Measurements from ENCODE around the gene METRNL. TPM values are rescaled to one million over a fixed set of nuclear protein-coding genes. Genes with fewer than 3 reads are reported as not detected.

The METRNL gene
- total RNA-seq, 2 donors from 2014 or later: 141 to 180 TPM

DNA sequence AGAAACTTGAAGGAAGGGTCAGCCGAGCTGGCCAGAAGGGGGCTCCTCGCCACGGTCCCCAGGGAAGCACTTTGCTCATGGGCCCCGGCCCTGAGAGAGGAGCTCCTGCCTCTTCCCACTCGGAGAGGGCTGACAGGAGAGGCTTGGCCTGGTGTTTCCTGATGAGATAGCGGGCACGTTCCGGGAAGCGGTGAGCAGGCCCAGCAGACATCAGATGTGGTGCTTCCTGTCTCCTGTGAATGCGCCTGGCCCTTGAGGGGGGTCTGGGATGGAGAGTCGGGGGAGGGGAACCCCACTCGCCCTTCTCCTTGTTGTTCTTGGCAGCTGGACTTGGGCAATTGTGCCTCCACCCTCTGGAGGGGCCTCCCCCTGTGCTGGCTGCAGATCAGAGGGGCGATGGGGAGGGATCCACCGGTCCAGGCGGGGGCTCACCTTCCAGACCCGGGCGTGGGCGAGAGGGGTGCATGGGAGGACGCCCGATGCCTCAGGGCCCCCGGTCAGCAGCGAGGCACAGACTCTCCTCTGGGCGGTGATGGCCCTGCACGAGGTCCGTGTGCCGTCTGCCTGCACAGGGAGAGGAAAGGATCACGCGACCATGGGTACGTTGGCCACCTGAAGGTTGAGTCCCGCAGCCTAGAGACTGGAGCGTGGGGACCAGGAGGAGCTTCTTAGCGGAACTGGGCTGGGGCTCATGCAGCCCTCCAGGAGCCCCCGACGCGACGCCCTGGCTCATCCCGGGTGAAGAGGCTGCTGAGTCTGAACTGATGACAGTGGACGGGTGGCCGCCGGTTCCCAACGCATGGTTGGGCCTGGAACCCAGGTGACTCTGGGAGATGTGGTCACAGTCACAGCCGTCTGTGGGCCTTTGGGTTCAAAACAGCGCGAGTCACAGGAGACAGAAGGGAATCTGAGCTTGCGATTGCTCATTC is 25.4 kb downstream of the METRNL start:
- ATAC-seq (ENCODE audit: insufficient number of reproducible peaks, low FRiP score, low read depth) (no peak), DNase-seq (ENCODE audit: low spot score) (no peak)
- peak overlapping the region; percentile 53 to 86 for H3K27ac ChIP-seq
- no peaks in the 10 kb centered on the region for H3K9me3 ChIP-seq
- H3K36me3 ChIP-seq: no peaks in the 10 kb centered on the region
- TF ChIP-seq CTCF (IDR thresholded peaks at IDR 0.05): no peak
- peak overlapping the region; percentile 40 for H3K4me3 ChIP-seq
- no peaks in the 10 kb centered on the region for H3K27me3 ChIP-seq (replicated peaks; ENCODE audit: insufficient read depth)
- peaks cover 32 to 74% of the 10 kb centered on the region in 2 donors for H3K4me1 ChIP-seq (ENCODE audit: control insufficient read depth in 1 of 2, low read depth in 2 of 2)

- no peaks in the 10 kb centered on the region for H3K9me3 ChIP-seq
- no peaks in the 10 kb centered on the region for H3K27me3 ChIP-seq (replicated peaks; ENCODE audit: insufficient read depth)
- TF ChIP-seq CTCF (IDR thresholded peaks at IDR 0.05): no peak
- peak overlapping the region; percentile 40 for H3K4me3 ChIP-seq
- no peak for ATAC-seq (ENCODE audit: insufficient number of reproducible peaks, low FRiP score, low read depth)
- peak overlapping the region; percentile 46 to 86 for H3K27ac ChIP-seq
- peaks cover 32 to 70% of the 10 kb centered on the region in 2 donors for H3K4me1 ChIP-seq (ENCODE audit: control insufficient read depth in 1 of 2, low read depth in 2 of 2)
- no peaks in the 10 kb centered on the region for H3K36me3 ChIP-seq
- no peak for DNase-seq (ENCODE audit: low spot score)
Observed at GRCh38 chr17:83105512-83105911, 26.1 kb downstream of the METRNL start.

DNA sequence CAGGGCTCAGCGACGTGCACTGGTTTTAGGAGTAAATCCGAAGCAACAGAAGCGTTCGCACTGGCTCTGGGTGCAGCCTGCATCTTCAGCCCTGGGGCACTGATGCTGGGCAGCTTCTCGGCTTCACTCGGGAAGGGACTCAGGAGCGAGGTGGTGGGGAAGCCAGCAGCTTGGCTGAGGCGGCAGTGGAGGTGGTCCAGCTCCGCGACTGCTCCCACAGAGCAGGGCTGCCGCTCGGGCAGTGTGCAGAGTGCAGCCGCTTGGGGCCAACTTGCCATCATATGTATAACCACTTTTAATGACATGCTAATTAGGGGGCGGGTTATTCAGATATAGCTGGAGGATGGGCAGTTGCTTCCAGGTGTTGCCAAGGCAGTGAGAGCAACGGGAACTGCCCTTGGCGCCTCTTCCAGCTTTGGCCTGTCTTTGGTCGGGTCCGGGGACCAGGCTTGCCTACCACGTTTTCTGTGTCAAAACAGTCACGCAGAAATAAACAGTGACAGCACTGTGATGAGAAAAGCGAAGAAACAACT is 26.7 kb downstream of the METRNL start:
- TF ChIP-seq CTCF (IDR thresholded peaks at IDR 0.05): no peak
- Histone ChIP-seq H3K9me3 (no peaks in the 10 kb centered on the region), H3K4me1 (ENCODE audit: control insufficient read depth in 1 of 2, low read depth in 2 of 2) (peaks cover 29 to 71% of the 10 kb centered on the region in 2 donors), H3K36me3 (no peaks in the 10 kb centered on the region), H3K27me3 (replicated peaks; ENCODE audit: insufficient read depth) (no peaks in the 10 kb centered on the region), H3K4me3 (peak overlapping the region; percentile 40), H3K27ac (peak overlapping the region; percentile 46 to 86)
- no peak for DNase-seq (ENCODE audit: low spot score)
- ATAC-seq (ENCODE audit: insufficient number of reproducible peaks, low FRiP score, low read depth): no peak

GRCh38 chr17:83106913-83107655 is 27.7 kb downstream of the METRNL start:
- ATAC-seq (ENCODE audit: insufficient number of reproducible peaks, low FRiP score, low read depth): no peak

More at GRCh38 chr17:83106913-83107655, 27.7 kb downstream of the METRNL start:
- Histone ChIP-seq H3K9me3 (no peaks in the 10 kb centered on the region), H3K4me3 (no peak overlapping the region), H3K27me3 (replicated peaks; ENCODE audit: insufficient read depth) (no peaks in the 10 kb centered on the region), H3K36me3 (no peaks in the 10 kb centered on the region), H3K27ac (peak overlapping the region; percentile 46 to 86), H3K4me1 (ENCODE audit: control insufficient read depth in 1 of 2, low read depth in 2 of 2) (peaks cover 22 to 62% of the 10 kb centered on the region in 2 donors)
- DNase-seq (ENCODE audit: low spot score): no peak
- TF ChIP-seq CTCF (IDR thresholded peaks at IDR 0.05): no peak

Measured in thoracic aorta (tissue), 2 donors.